VCaP (cell line): ENCODE measurements around the gene MARK3.

ENCODE experiments used
- H3K27ac ChIP-seq: fragments of 450-650 bp; 2 replicates; pipeline ENCODE4 v1.5.1; 2017
- TF ChIP-seq, protein P1 (sequence below): fragments of 450-650 bp; conservative IDR thresholded peaks from 2 replicates; pipeline ENCODE4 v1.5.1; 2017; ENCODE audit warnings: mild to moderate bottlenecking, moderate library complexity

MARK3 gene

GRCh38 chr14:103483600-103483999 is 98.4 kb downstream of the MARK3 start:
- TF ChIP-seq, protein P1, sequence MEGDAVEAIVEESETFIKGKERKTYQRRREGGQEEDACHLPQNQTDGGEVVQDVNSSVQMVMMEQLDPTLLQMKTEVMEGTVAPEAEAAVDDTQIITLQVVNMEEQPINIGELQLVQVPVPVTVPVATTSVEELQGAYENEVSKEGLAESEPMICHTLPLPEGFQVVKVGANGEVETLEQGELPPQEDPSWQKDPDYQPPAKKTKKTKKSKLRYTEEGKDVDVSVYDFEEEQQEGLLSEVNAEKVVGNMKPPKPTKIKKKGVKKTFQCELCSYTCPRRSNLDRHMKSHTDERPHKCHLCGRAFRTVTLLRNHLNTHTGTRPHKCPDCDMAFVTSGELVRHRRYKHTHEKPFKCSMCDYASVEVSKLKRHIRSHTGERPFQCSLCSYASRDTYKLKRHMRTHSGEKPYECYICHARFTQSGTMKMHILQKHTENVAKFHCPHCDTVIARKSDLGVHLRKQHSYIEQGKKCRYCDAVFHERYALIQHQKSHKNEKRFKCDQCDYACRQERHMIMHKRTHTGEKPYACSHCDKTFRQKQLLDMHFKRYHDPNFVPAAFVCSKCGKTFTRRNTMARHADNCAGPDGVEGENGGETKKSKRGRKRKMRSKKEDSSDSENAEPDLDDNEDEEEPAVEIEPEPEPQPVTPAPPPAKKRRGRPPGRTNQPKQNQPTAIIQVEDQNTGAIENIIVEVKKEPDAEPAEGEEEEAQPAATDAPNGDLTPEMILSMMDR: no peak

DNA sequence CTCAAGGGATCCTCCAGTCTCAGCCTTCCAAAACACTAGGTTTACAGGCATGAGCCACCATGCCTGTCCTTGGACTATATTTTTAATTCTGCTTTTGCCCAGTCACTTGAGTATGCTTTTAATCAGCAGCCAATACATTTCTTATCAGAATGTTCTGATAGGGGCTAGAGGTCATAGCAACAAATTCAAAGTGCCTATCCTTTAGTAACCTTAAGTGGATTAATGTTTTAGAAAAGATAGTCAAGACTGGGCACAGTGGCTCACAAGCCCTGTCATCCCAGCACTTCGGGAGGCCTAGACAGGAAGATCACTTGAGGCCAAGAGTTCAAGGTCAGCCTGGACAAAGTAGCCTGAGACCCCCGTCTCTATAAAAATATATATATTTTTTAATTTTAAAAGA is 100.3 kb downstream of the MARK3 start:
- TF ChIP-seq, protein P1: no peak
- H3K27ac ChIP-seq: no peak overlapping the region

More at GRCh38 chr14:103483600-103483999, 98.4 kb downstream of the MARK3 start:
- no peak overlapping the region for H3K27ac ChIP-seq

- TF ChIP-seq, protein P1: no peak
- H3K27ac ChIP-seq: no peak overlapping the region
These were observed 102.9 kb downstream of the MARK3 start for GRCh38 chr14:103488071-103488470.

DNA sequence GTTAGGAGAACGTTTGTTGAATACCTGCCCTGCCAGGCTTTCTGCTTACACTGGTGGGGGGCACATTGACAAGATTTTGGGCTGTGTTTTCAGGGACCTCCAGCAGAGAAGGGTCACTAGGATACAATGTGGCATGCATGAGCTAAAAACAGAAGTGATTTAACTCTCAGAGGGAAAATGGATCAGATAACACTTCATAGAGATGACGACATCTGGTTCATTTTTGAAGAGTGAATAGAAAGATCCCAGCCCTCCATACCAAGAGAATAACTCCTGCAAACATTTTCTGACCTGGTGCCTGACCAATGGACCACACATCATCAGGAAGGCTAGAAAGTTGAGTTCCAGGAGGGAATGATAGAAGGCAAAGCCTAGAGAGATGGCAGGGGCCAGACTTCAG is 103.7 kb downstream of the MARK3 start:
- no peak overlapping the region for H3K27ac ChIP-seq
- TF ChIP-seq, protein P1: no peak

- TF ChIP-seq, protein P1: no peak
- no peak overlapping the region for H3K27ac ChIP-seq
These were observed 104.4 kb downstream of the MARK3 start for GRCh38 chr14:103489621-103490020.

DNA sequence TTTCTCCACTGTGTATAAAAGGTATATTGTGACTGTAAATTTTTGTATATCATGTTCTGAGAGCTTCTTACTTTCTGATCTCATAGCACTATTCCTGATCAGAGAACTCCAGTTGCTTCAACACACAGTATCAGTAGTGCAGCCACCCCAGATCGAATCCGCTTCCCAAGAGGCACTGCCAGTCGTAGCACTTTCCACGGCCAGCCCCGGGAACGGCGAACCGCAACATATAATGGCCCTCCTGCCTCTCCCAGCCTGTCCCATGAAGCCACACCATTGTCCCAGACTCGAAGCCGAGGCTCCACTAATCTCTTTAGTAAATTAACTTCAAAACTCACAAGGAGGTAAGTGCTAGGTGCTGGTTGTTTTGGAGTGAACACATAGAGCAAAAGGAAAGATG is 106.5 kb downstream of the MARK3 start:
- no peak overlapping the region for H3K27ac ChIP-seq

DNA sequence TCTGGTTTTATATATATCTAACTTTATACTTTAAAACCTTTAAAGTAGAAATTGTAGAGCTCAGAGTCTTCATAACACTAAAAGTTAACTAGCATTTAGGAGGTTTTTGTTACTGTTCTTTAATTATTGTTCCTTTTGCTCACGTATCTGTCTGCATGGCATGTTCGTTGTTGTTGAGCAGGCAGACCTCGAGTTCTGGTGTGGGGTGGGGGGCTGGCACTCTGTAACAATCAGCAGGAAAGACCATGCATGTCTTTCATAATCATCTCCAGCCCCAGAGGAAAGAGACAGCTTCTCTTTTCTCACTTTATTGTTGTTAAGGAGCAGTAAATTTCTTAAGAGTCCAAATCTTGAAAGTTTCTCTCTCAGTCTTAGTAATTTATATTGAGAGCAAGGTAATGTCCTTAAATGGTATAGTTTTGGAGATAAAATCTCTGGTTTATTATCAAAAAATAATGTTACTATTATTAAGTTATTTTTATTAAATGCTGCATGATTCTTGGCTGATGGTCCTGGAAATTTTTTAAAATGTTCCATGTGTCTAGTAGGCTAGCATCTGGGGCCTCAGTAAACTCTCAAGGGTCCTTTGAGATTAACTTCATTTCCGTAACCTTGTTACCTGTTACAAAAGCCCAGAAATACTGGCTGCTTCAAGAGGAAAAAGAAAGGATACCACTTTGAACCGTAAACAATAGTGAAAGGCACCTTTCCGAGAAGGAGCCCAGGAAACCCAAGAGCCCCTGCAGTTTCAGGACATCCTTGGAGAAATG is 107.1 kb downstream of the MARK3 start:
- no peak overlapping the region for H3K27ac ChIP-seq

More for the DNA sequence above, 106.5 kb downstream of the MARK3 start:
- TF ChIP-seq, protein P1: no peak

More for the DNA sequence above, 107.1 kb downstream of the MARK3 start:
- TF ChIP-seq, protein P1: no peak
